HepG2 (cell line): ENCODE data around the gene MID2. TPM values are rescaled to one million over a fixed set of nuclear protein-coding genes. Genes with fewer than 3 reads are reported as not detected.

Experiments
- ATAC-seq: fragments of 200-7000 bp; cut with Tn5 transposase; 3 replicates; pipeline ENCODE4 v1.9.1; 2020; ENCODE audit warnings: mild to moderate bottlenecking, moderate library complexity
- BruUV-seq: library from RNA; stranded (reverse); fragments of 400-500 nt; replicated peaks from 2 replicates; lab custom pipeline; 2021; lab: Mats Ljungman, UMichigan
- CTCF ChIA-PET: fragments of 300-600 bp; formaldehyde crosslinking; extraction: SDS; loops from one replicate; lab custom pipeline; 2021; ENCODE audit warnings: low total read pairs, inconsistent platforms, low intra/inter-chr PET ratio; lab: Yijun Ruan, JAX
- POLR2A ChIA-PET: fragments of 350-600 bp; sonication (Branson Sonifier 250); formaldehyde crosslinking; loops from one replicate; lab custom pipeline; 2020; ENCODE audit warnings: antibody characterized with exemption, inconsistent platforms; lab: Yijun Ruan, JAX
- DNase-seq: peaks from one replicate; pipeline ENCODE4 v3.0.0-alpha.2; 2015; ENCODE audit warnings: low spot score
- FAIRE-seq: peaks from 3 replicates; lab custom pipeline; 2011; peaks lifted over from hg19 to GRCh38; lab: Jason Lieb, UNC
- H2AFZ ChIP-seq: one replicate; pipeline ENCODE4 v1.6.1; 2011; ENCODE audit warnings: low read length, inconsistent platforms
- H3K27ac ChIP-seq: fragments of 300-600 bp; 3 replicates; pipeline ENCODE4 v1.8.0; 2011; ENCODE audit warnings: mixed run types, mild to moderate bottlenecking, mixed read lengths, low read length, inconsistent platforms; ENCODE audit not compliant: insufficient read depth; ENCODE audit errors: extremely low read length
- H3K27me3 ChIP-seq, 2 experiments: fragments of 200-600 bp in 1 of 2; 2 replicates in 1 of 2; 3 replicates in 1 of 2; pipeline versions ENCODE4 v1.6.0 to v1.8.0; 2011; ENCODE audit warnings: low read length in 2 of 2, mild to moderate bottlenecking in 2 of 2, moderate library complexity in 2 of 2, inconsistent platforms in 1 of 2; ENCODE audit not compliant: insufficient read depth in 2 of 2, control insufficient read depth in 1 of 2
- H3K36me3 ChIP-seq, 2 experiments: fragments of 200-600 bp in 1 of 2; replicated peaks in 1 of 2; 2 replicates in 1 of 2; 3 replicates in 1 of 2; pipeline versions ENCODE4 v1.5.1 to v1.8.0; 2011; ENCODE audit warnings: low read length in 2 of 2, inconsistent platforms in 1 of 2; ENCODE audit not compliant: insufficient read depth in 2 of 2, control insufficient read depth in 1 of 2
- H3K4me1 ChIP-seq: 2 replicates; pipeline ENCODE4 v1.5.1; 2012; ENCODE audit warnings: low read length, inconsistent platforms; ENCODE audit not compliant: insufficient read depth
- H3K4me2 ChIP-seq: 2 replicates; pipeline ENCODE4 v1.6.0; 2011; ENCODE audit warnings: low read depth, low read length, inconsistent platforms
- H3K4me3 ChIP-seq, 3 experiments: fragments of 200-600 bp in 1 of 3; sonication (generic), shearing (Covaris generic) in 1 of 3; replicated peaks in 1 of 3; 2 replicates each; pipeline ENCODE4 v1.5.1; 2011 to 2016; ENCODE audit warnings: low read length in 3 of 3, inconsistent platforms in 2 of 3, low read depth in 2 of 3, mild to moderate bottlenecking in 2 of 3, control low read depth in 1 of 3, mixed read lengths in 1 of 3; ENCODE audit not compliant: insufficient read depth in 1 of 3
- H3K79me2 ChIP-seq: one replicate; pipeline ENCODE4 v1.6.1; 2011; ENCODE audit warnings: low read length, inconsistent platforms; ENCODE audit not compliant: insufficient read depth
- H3K9ac ChIP-seq: 2 replicates; pipeline ENCODE4 v1.6.0; 2011; ENCODE audit warnings: mild to moderate bottlenecking, low read depth, low read length, inconsistent platforms; ENCODE audit not compliant: insufficient read depth
- H3K9me3 ChIP-seq: 2 replicates; pipeline ENCODE4 v1.5.1; 2012; ENCODE audit warnings: mild to moderate bottlenecking, low read length
- H4K20me1 ChIP-seq: 2 replicates; pipeline ENCODE4 v1.6.0; 2011; ENCODE audit warnings: inconsistent platforms, mild to moderate bottlenecking, low read length, moderate library complexity; ENCODE audit not compliant: insufficient read depth
- MED8 ChIP-seq: sonication (generic); formaldehyde crosslinking; IDR thresholded peaks from 2 replicates; pipeline ENCODE4 v1.8.1; 2023; ENCODE audit warnings: mild to moderate bottlenecking, missing genetic modification reagents; ENCODE audit not compliant: insufficient replicate concordance
- NR2F2 ChIP-seq: IDR thresholded peaks from 2 replicates; pipeline ENCODE4 v1.6.1; 2012; ENCODE audit warnings: low read depth, inconsistent platforms, borderline replicate concordance
- STAT5B ChIP-seq: sonication (generic); formaldehyde crosslinking; IDR thresholded peaks from 2 replicates; pipeline ENCODE4 v1.4.0; 2020; ENCODE audit warnings: missing genetic modification reagents
- TGIF2 ChIP-seq: IDR thresholded peaks from 2 replicates; pipeline ENCODE4 v1.6.1; 2016; ENCODE audit warnings: control low read depth, missing compliant biosample characterization
- XBP1 ChIP-seq: sonication (generic); formaldehyde crosslinking; IDR thresholded peaks from 2 replicates; pipeline ENCODE4 v1.5.0; 2020; ENCODE audit warnings: missing genetic modification reagents
- ZBTB1 ChIP-seq: sonication (generic); formaldehyde crosslinking; IDR thresholded peaks from 2 replicates; pipeline ENCODE4 v1.4.0; 2020; ENCODE audit warnings: missing genetic modification reagents, borderline replicate concordance
- ZBTB4 ChIP-seq: sonication (generic); formaldehyde crosslinking; IDR thresholded peaks from 2 replicates; pipeline ENCODE4 v1.4.0; 2020; ENCODE audit warnings: missing genetic modification reagents, mild to moderate bottlenecking, borderline replicate concordance
- ZNF569 ChIP-seq: sonication (generic); formaldehyde crosslinking; IDR thresholded peaks from 2 replicates; pipeline ENCODE4 v1.5.0; 2020; ENCODE audit warnings: mild to moderate bottlenecking, missing genetic modification reagents, moderate library complexity, borderline replicate concordance
- WGBS: methylation state at CpG from one replicate; pipeline ENCODE4 v1.1.6; 2017; ENCODE audit warnings: low lambda C conversion rate; 5-methylcytosine and 5-hydroxymethylcytosine counted together
- in situ Hi-C: cut with HindIII; loops from 2 replicates; pipeline ENCODE4 v1.10.0; 2017; ENCODE audit warnings: low pct_unique_long_range_greater_than_20kb; ENCODE audit not compliant: extremely low pct_ligation_motif_present
- intact Hi-C: fragments of 100-400 bp; cut with micrococcal nuclease; formaldehyde crosslinking; loops from one replicate; pipeline ENCODE4 v1.10.0; 2022; ENCODE audit not compliant: unreplicated experiment
- polyA plus RNA-seq, 8 experiments: library from polyadenylated mRNA; depleted of rRNA in 3 of 8; stranded (reverse) in 7 of 8; unstranded in 1 of 8; fragments of >200 nt; fragmentation: Illumina TruSeq in 4 of 8; extraction: Trizol in 4 of 8; gene quantifications; 2 replicates each; pipeline versions ENCODE4 v1.2.1 to v1.2.3, GENCODE V29; 2011 to 2016; ENCODE audit warnings: low read depth in 4 of 8, missing spikeins in 1 of 8, mixed read lengths in 1 of 8; ENCODE audit not compliant: insufficient read depth in 1 of 8
- total RNA-seq, 5 experiments: library from RNA; depleted of rRNA; stranded (reverse); fragments of >200 nt; fragmentation: Illumina TruSeq; extraction: Trizol; gene quantifications; 2 replicates each; pipeline ENCODE4 v1.2.3, GENCODE V29; 2016; ENCODE audit warnings: low read depth in 1 of 5
- TF ChIP-seq, protein P1 (sequence below): IDR thresholded peaks from 2 replicates; pipeline ENCODE4 v1.6.1; 2012; ENCODE audit warnings: inconsistent platforms
- TF ChIP-seq, protein P2 (sequence below): sonication (generic); formaldehyde crosslinking; IDR thresholded peaks from 2 replicates; pipeline ENCODE4 v1.4.0; 2020; ENCODE audit warnings: missing genetic modification reagents, borderline replicate concordance
- TF ChIP-seq, protein P3 (sequence below): sonication (generic); formaldehyde crosslinking; IDR thresholded peaks from 2 replicates; pipeline ENCODE4 v1.4.0; 2020; ENCODE audit warnings: mild to moderate bottlenecking, missing genetic modification reagents
- TF ChIP-seq, protein P4 (sequence below): IDR thresholded peaks from 2 replicates; pipeline ENCODE4 v1.6.1; 2016
- TF ChIP-seq, protein P5 (sequence below): sonication (generic); IDR thresholded peaks from 2 replicates; pipeline ENCODE4 v1.6.1; 2016; ENCODE audit warnings: low read depth, borderline replicate concordance

MID2 gene
- total and polyA plus RNA-seq, 2 of the 13 experiments (the other 11 are each of a cell fraction or from before 2014, with no cell fraction given), result 0.05 to 0.09 TPM

DNA sequence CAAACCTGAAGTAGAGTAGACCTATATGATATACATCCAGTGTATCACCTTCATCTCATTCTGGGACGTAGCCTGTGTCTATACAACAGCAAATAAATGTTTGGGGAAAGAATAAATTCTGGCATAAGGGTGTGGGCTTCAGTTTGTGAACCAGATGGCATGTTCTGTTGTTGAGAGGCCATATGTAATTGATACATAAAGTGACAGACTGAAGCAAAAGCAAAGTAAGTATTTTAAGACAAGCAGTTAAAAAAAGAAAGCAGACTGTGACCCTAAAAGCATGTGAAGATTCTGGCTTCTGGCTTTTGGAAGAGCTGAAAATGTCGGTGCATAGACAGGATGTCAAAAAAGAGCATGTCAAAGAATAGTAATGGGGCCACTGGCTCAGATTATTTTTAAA lies 22.9 kb downstream of the MID2 start (continued):
- no peak for TF ChIP-seq STAT5B (CRISPR knock-in tag)
- TF ChIP-seq, protein P1, sequence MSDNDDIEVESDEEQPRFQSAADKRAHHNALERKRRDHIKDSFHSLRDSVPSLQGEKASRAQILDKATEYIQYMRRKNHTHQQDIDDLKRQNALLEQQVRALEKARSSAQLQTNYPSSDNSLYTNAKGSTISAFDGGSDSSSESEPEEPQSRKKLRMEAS, result no peak
- TF ChIP-seq TGIF2 (CRISPR knock-in tag), result no peak
- TF ChIP-seq, protein P2, sequence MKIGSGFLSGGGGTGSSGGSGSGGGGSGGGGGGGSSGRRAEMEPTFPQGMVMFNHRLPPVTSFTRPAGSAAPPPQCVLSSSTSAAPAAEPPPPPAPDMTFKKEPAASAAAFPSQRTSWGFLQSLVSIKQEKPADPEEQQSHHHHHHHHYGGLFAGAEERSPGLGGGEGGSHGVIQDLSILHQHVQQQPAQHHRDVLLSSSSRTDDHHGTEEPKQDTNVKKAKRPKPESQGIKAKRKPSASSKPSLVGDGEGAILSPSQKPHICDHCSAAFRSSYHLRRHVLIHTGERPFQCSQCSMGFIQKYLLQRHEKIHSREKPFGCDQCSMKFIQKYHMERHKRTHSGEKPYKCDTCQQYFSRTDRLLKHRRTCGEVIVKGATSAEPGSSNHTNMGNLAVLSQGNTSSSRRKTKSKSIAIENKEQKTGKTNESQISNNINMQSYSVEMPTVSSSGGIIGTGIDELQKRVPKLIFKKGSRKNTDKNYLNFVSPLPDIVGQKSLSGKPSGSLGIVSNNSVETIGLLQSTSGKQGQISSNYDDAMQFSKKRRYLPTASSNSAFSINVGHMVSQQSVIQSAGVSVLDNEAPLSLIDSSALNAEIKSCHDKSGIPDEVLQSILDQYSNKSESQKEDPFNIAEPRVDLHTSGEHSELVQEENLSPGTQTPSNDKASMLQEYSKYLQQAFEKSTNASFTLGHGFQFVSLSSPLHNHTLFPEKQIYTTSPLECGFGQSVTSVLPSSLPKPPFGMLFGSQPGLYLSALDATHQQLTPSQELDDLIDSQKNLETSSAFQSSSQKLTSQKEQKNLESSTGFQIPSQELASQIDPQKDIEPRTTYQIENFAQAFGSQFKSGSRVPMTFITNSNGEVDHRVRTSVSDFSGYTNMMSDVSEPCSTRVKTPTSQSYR (CRISPR knock-in tag), result no peak
- no peak for TF ChIP-seq MED8 (CRISPR knock-in tag)
- TF ChIP-seq, protein P3, sequence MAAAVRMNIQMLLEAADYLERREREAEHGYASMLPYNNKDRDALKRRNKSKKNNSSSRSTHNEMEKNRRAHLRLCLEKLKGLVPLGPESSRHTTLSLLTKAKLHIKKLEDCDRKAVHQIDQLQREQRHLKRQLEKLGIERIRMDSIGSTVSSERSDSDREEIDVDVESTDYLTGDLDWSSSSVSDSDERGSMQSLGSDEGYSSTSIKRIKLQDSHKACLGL (CRISPR knock-in tag), result no peak

GRCh38 chrX:107849747-107850421 lies 24.2 kb downstream of the MID2 start:
- WGBS, result 34% methylated on average over 2 of the region's 5 CpGs
- no peak for DNase-seq
- Histone ChIP-seq H3K4me2 (no peak overlapping the region), H2AFZ (no peak overlapping the region), H3K9me3 (no peaks in the 10 kb centered on the region), H3K27me3 (no peaks in the 10 kb centered on the region), H3K4me3 (no peak overlapping the region), H3K27ac (no peak overlapping the region), H3K9ac (no peak overlapping the region), H3K4me1 (no peaks in the 10 kb centered on the region), H3K79me2 (no peaks in the 10 kb centered on the region), H4K20me1 (no peaks in the 10 kb centered on the region), H3K36me3 (no peaks in the 10 kb centered on the region)
- intact Hi-C loops, result no loop called here
- in situ Hi-C loops, result no loop called here
- ChIA-PET CTCF (no interaction called here), POLR2A (no interaction called here)
- FAIRE-seq, result no peak
- no peak for ATAC-seq
- no TSS peak for BruUV-seq
- TF ChIP-seq, protein P4, sequence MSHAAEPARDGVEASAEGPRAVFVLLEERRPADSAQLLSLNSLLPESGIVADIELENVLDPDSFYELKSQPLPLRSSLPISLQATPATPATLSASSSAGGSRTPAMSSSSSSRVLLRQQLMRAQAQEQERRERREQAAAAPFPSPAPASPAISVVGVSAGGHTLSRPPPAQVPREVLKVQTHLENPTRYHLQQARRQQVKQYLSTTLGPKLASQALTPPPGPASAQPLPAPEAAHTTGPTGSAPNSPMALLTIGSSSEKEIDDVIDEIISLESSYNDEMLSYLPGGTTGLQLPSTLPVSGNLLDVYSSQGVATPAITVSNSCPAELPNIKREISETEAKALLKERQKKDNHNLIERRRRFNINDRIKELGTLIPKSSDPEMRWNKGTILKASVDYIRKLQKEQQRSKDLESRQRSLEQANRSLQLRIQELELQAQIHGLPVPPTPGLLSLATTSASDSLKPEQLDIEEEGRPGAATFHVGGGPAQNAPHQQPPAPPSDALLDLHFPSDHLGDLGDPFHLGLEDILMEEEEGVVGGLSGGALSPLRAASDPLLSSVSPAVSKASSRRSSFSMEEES, result no peak
- TF ChIP-seq, protein P5, sequence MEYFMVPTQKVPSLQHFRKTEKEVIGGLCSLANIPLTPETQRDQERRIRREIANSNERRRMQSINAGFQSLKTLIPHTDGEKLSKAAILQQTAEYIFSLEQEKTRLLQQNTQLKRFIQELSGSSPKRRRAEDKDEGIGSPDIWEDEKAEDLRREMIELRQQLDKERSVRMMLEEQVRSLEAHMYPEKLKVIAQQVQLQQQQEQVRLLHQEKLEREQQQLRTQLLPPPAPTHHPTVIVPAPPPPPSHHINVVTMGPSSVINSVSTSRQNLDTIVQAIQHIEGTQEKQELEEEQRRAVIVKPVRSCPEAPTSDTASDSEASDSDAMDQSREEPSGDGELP, result no peak
- no peak for TF ChIP-seq NR2F2
- no peak for TF ChIP-seq ZBTB4 (CRISPR knock-in tag)
- TF ChIP-seq ZNF569, result no peak
- TF ChIP-seq ZBTB1 (CRISPR knock-in tag), result no peak
- no peak for TF ChIP-seq XBP1 (CRISPR knock-in tag)
